HCT116 (cell line): ENCODE measurements around the gene EHD4. TPM values are rescaled to one million over a fixed set of nuclear protein-coding genes. Genes with fewer than 3 reads are reported as not detected.

ENCODE experiments used
- ATAC-seq: fragments of 200-7000 bp; cut with Tn5 transposase; 2 replicates; pipeline ENCODE4 v1.9.1; 2020; ENCODE audit warnings: mild to moderate bottlenecking, moderate library complexity
- BruUV-seq: library from RNA; stranded (reverse); fragments of 400-500 nt; replicated peaks from 2 replicates; lab custom pipeline; 2021; lab: Mats Ljungman, UMichigan
- CTCF ChIA-PET: fragments of 300-600 bp; sonication (Branson Sonifier 250); formaldehyde crosslinking; loops from one replicate; lab custom pipeline; 2021; ENCODE audit warnings: antibody characterized with exemption; lab: Charles Lee
- POLR2A ChIA-PET: fragments of 300-600, 350-600 bp; sonication (Branson Sonifier 250); formaldehyde crosslinking; loops from one replicate; lab custom pipeline; 2021; ENCODE audit warnings: antibody characterized with exemption; lab: Charles Lee
- RAD21 ChIA-PET, 2 experiments: fragments of 300-600 bp; sonication (Branson Sonifier 250); formaldehyde crosslinking; loops; one replicate each; lab custom pipeline; 2023; ENCODE audit warnings: low total read pairs in 2 of 2; ENCODE audit not compliant: uncharacterized antibody in 2 of 2, unreplicated experiment in 2 of 2, low non-redundant PET in 1 of 2; lab: Charles Lee
- DNase-seq: peaks from one replicate; pipeline ENCODE4 v3.0.0-alpha.2; 2010; ENCODE audit warnings: low read depth, low spot score
- H2AFZ ChIP-seq: fragments of 200-600 bp; shearing (Covaris generic), sonication (generic); 2 replicates; pipeline ENCODE4 v1.6.1; 2017; ENCODE audit warnings: low read depth, mixed run types, mixed read lengths, antibody characterized with exemption, low read length; ENCODE audit not compliant: poor library complexity, severe bottlenecking
- H3K27ac ChIP-seq: 2 replicates; pipeline ENCODE4 v1.5.1; 2012; ENCODE audit warnings: low read depth, low read length
- H3K27me3 ChIP-seq: fragments of 200-600 bp; sonication (generic); 2 replicates; pipeline ENCODE4 v1.6.1; 2016; ENCODE audit warnings: mixed run types, low read length, mixed read lengths; ENCODE audit not compliant: insufficient read depth
- H3K36me3 ChIP-seq, 2 experiments: fragments of 200-500 bp in 1 of 2; fragments of 200-600 bp in 1 of 2; sonication (Bioruptor generic) in 1 of 2; sonication (generic) in 1 of 2; 2 replicates each; pipeline versions ENCODE4 v1.5.1 to v1.6.1; 2014 to 2016; ENCODE audit warnings: low read length in 2 of 2, inconsistent platforms in 1 of 2, mixed read lengths in 1 of 2, mixed run types in 1 of 2; ENCODE audit not compliant: insufficient read depth in 2 of 2, control insufficient read depth in 1 of 2
- H3K4me1 ChIP-seq, 2 experiments: fragments of 200-600 bp in 1 of 2; sonication (generic) in 1 of 2; 2 replicates each; pipeline versions ENCODE4 v1.5.1 to v1.6.1; 2012 to 2017; ENCODE audit warnings: low read length in 2 of 2, inconsistent platforms in 1 of 2, mild to moderate bottlenecking in 1 of 2, mixed read lengths in 1 of 2, mixed run types in 1 of 2, moderate library complexity in 1 of 2; ENCODE audit not compliant: insufficient read depth in 2 of 2, control insufficient read depth in 1 of 2
- H3K4me2 ChIP-seq: fragments of 200-600 bp; sonication (generic); 2 replicates; pipeline ENCODE4 v1.6.1; 2017; ENCODE audit warnings: mixed run types, low read length, mixed read lengths
- H3K4me3 ChIP-seq, 2 experiments: fragments of 200-600 bp in 1 of 2; sonication (generic) in 1 of 2; replicated peaks in 1 of 2; 2 replicates each; pipeline ENCODE4 v1.5.1; 2011 to 2016; ENCODE audit warnings: low read length in 2 of 2, control low read depth in 1 of 2, low read depth in 1 of 2, mild to moderate bottlenecking in 1 of 2, mixed read lengths in 1 of 2, mixed run types in 1 of 2
- H3K79me2 ChIP-seq: fragments of 200-600 bp; sonication (generic); 2 replicates; pipeline ENCODE4 v1.6.1; 2017; ENCODE audit warnings: mild to moderate bottlenecking, mixed run types, low read length, moderate library complexity, mixed read lengths; ENCODE audit not compliant: insufficient read depth
- H3K9ac ChIP-seq: fragments of 200-600 bp; sonication (generic); 2 replicates; pipeline ENCODE4 v1.6.1; 2016; ENCODE audit warnings: low read length, mixed read lengths
- H3K9me2 ChIP-seq: fragments of 200-600 bp; sonication (generic), shearing (Covaris generic); 2 replicates; pipeline ENCODE4 v1.6.1; 2017; ENCODE audit warnings: mixed run types, mild to moderate bottlenecking, moderate library complexity; ENCODE audit not compliant: insufficient read depth
- H3K9me3 ChIP-seq, 2 experiments: fragments of 200-500 bp in 1 of 2; fragments of 200-600 bp in 1 of 2; sonication (Bioruptor generic) in 1 of 2; sonication (generic) in 1 of 2; 2 replicates each; pipeline ENCODE4 v1.6.1; 2014 to 2017; ENCODE audit warnings: low read length in 2 of 2, mixed read lengths in 2 of 2, inconsistent platforms in 1 of 2, low read depth in 1 of 2, mild to moderate bottlenecking in 1 of 2, mixed run types in 1 of 2, moderate library complexity in 1 of 2; ENCODE audit not compliant: control insufficient read depth in 1 of 2, insufficient read depth in 1 of 2
- H4K20me1 ChIP-seq: fragments of 200-600 bp; sonication (generic), shearing (Covaris generic); 2 replicates; pipeline ENCODE4 v1.6.1; 2017; ENCODE audit warnings: mixed run types, mild to moderate bottlenecking, moderate library complexity; ENCODE audit not compliant: insufficient read depth
- ELF1 ChIP-seq: IDR thresholded peaks from 2 replicates; pipeline ENCODE4 v1.6.1; 2012; ENCODE audit warnings: low read depth, borderline replicate concordance
- EZH2 ChIP-seq: fragments of 200-600 bp; sonication (generic); IDR thresholded peaks from 2 replicates; pipeline ENCODE4 v1.6.1; 2017; ENCODE audit warnings: antibody characterized with exemption, mixed run types
- EZH2phosphoT487 ChIP-seq: fragments of 200-600 bp; IDR thresholded peaks from 2 replicates; pipeline ENCODE4 v1.6.1; 2018; ENCODE audit warnings: antibody characterized with exemption, borderline replicate concordance
- FOSL1 ChIP-seq: IDR thresholded peaks from 2 replicates; pipeline ENCODE4 v1.6.1; 2012; ENCODE audit warnings: low read depth
- JUND ChIP-seq: IDR thresholded peaks from 2 replicates; pipeline ENCODE4 v1.6.1; 2012
- POLR2AphosphoS5 ChIP-seq: IDR thresholded peaks from 2 replicates; pipeline ENCODE4 v1.6.1; 2011; ENCODE audit warnings: mild to moderate bottlenecking, low read depth, low read length, moderate library complexity
- REST ChIP-seq: IDR thresholded peaks from 2 replicates; pipeline ENCODE4 v1.6.1; 2012; ENCODE audit warnings: low read depth
- SIN3A ChIP-seq: IDR thresholded peaks from 2 replicates; pipeline ENCODE4 v1.6.1; 2012; ENCODE audit warnings: low read depth
- SP1 ChIP-seq: IDR thresholded peaks from 2 replicates; pipeline ENCODE4 v1.6.1; 2012; ENCODE audit warnings: low read depth
- TCF7L2 ChIP-seq: IDR thresholded peaks from 2 replicates; pipeline ENCODE4 v1.7.0; 2011; ENCODE audit warnings: borderline replicate concordance, inconsistent platforms; ENCODE audit not compliant: insufficient read depth, insufficient read length; ENCODE audit errors: extremely low read depth
- YY1 ChIP-seq: IDR thresholded peaks from 2 replicates; pipeline ENCODE4 v1.6.1; 2011; ENCODE audit warnings: low read length, low read depth, moderate library complexity, mild to moderate bottlenecking; ENCODE audit not compliant: insufficient replicate concordance; ENCODE audit errors: extremely low read depth
- ZFX ChIP-seq: fragments of 450-650 bp; IDR thresholded peaks from 2 replicates; pipeline ENCODE4 v1.6.1; 2017
- ZNF274 ChIP-seq: fragments of 200-500 bp; sonication (Bioruptor generic); IDR thresholded peaks from 2 replicates; pipeline ENCODE4 v1.6.1; 2014; ENCODE audit warnings: mild to moderate bottlenecking, low read depth, low read length, inconsistent platforms
- intact Hi-C: fragments of 100-400 bp; cut with micrococcal nuclease; formaldehyde crosslinking; loops from 2 replicates; pipeline ENCODE4 v1.10.0; 2022
- total RNA-seq: library from RNA; stranded (reverse); gene quantifications from one replicate; pipeline ENCODE4 v1.2.1, GENCODE V29; 2021; ENCODE audit not compliant: unreplicated experiment
- TF ChIP-seq, protein P1 (sequence below): IDR thresholded peaks from 2 replicates; pipeline ENCODE4 v1.6.1; 2012
- TF ChIP-seq, protein P2 (sequence below): IDR thresholded peaks from 2 replicates; pipeline ENCODE4 v1.6.1; 2011; ENCODE audit warnings: mild to moderate bottlenecking, low read length, moderate library complexity; ENCODE audit not compliant: insufficient replicate concordance; ENCODE audit errors: extremely low read depth

Gene EHD4
- total RNA-seq, 1 experiment from 2014 or later: 28.0 TPM

- Histone ChIP-seq H3K9me2 (no peaks in the 10 kb centered on the region), H2AFZ (no peak overlapping the region), H3K27me3 (no peaks in the 10 kb centered on the region), H3K9me3 (no peaks in the 10 kb centered on the region; a peak in 1 of 4 replicates), H3K36me3 (peaks cover 0 to 4% of the 10 kb centered on the region in 2 experiments; a peak in 1 of 4 replicates), H3K4me2 (no peak overlapping the region), H3K9ac (no peak overlapping the region), H3K79me2 (peaks cover 53% of the 10 kb centered on the region; the same call in 1 of the 2 replicates), H4K20me1 (no peaks in the 10 kb centered on the region), H3K27ac (no peak overlapping the region), H3K4me1 (peaks cover 58 to 95% of the 10 kb centered on the region in 2 experiments), H3K4me3 (no peak overlapping the region)
- CTCF ChIA-PET: no interaction called here
- TF ChIP-seq, protein P1, sequence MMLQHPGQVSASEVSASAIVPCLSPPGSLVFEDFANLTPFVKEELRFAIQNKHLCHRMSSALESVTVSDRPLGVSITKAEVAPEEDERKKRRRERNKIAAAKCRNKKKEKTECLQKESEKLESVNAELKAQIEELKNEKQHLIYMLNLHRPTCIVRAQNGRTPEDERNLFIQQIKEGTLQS: no peak
- TF ChIP-seq, protein P2, sequence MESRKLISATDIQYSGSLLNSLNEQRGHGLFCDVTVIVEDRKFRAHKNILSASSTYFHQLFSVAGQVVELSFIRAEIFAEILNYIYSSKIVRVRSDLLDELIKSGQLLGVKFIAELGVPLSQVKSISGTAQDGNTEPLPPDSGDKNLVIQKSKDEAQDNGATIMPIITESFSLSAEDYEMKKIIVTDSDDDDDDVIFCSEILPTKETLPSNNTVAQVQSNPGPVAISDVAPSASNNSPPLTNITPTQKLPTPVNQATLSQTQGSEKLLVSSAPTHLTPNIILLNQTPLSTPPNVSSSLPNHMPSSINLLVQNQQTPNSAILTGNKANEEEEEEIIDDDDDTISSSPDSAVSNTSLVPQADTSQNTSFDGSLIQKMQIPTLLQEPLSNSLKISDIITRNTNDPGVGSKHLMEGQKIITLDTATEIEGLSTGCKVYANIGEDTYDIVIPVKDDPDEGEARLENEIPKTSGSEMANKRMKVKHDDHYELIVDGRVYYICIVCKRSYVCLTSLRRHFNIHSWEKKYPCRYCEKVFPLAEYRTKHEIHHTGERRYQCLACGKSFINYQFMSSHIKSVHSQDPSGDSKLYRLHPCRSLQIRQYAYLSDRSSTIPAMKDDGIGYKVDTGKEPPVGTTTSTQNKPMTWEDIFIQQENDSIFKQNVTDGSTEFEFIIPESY: no peak
- TF ChIP-seq SP1: no peak
- TF ChIP-seq TCF7L2: no peak
- no peak for TF ChIP-seq ELF1
- no peak for TF ChIP-seq EZH2
- no peak for TF ChIP-seq POLR2AphosphoS5
- TF ChIP-seq EZH2phosphoT487: no peak
- no peak for TF ChIP-seq JUND
- no peak for TF ChIP-seq ZNF274
- TF ChIP-seq REST: no peak
- TF ChIP-seq FOSL1: no peak
- no peak for TF ChIP-seq YY1
- TF ChIP-seq SIN3A: no peak
- no peak for TF ChIP-seq ZFX
- RAD21 ChIA-PET: no interaction called here
- no peak for DNase-seq
- no TSS peak for BruUV-seq
- intact Hi-C loops: loop anchor here (5.0 kb wide), 1 partner anchor 35 kb away; the partner anchor contains the start of gene EHD4
- ATAC-seq: no peak
- POLR2A ChIA-PET: no interaction called here
Observed at GRCh38 chr15:41936649-41937567, 35.4 kb downstream of the EHD4 start.
